DMS153 treated with DMSO at 0.1 percent for 48 hours (cell line): ENCODE results near the gene FAM162A.
A peak's percentile ranks its signal among the peaks of the same experiment; 100 is the strongest.

Experiments used
- DNase-seq: peaks from one replicate; lab custom pipeline; 2025; ENCODE audit not compliant: unreplicated experiment; lab: John Stamatoyannopoulos, UW

Gene FAM162A

DNA sequence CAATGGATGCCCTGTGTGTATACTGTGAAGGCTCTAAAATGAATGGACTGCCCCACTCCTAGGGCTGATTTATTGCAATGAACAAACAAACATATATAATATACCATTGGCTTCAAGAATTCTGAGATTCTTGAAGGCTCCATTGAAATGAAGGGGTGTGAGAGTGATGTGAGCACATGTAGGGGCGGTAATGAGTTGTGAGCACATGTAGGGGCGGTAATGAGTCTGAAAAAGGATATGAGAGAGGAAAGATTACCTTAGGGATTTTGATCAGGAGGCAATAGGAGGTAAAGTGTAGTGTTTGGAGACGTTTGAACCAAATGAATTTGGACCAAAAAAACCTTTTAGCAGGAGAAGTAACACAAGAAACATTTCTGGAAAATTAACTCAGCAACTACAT, 3.7 kb downstream of the FAM162A start:
- DNase-seq, result no peak

DNA sequence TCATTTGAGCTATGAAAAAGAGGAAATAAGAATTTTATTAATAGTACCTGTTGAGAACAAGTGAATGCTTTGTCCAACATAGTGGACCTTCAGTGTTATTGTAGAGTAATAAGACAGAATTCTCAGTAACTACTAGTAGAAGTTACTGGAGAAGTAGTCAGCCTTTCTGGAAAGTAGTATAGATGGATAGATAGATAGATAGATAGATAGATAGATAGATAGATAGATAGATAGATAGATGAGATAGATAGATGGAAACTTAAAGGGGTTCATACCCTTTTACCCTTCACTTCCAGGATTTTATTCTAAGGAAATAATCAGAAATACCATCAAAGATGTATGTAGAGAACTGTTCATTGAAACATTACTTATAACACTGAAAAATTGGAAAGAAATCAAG, 5.2 kb downstream of the FAM162A start:
- DNase-seq, result no peak

DNA sequence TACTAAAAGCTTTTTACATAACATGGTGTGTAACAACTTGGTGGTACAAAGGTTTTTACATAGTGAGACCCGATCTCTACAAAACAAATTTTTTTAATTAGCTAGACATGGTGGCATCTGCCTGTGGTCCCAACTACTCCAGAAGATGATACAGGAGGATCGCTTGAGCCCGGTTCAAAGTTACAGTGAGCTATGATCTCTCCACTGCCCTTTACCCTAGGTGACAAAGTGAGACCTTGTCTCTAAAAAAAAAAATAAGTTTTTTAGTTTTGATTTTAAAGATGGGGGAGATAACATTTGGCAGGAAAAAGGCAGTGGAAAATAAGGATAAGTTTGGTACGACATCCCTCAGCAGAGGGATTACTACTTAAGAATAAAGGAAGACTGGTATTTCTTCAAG, 5.9 kb downstream of the FAM162A start:
- DNase-seq, result no peak

DNA sequence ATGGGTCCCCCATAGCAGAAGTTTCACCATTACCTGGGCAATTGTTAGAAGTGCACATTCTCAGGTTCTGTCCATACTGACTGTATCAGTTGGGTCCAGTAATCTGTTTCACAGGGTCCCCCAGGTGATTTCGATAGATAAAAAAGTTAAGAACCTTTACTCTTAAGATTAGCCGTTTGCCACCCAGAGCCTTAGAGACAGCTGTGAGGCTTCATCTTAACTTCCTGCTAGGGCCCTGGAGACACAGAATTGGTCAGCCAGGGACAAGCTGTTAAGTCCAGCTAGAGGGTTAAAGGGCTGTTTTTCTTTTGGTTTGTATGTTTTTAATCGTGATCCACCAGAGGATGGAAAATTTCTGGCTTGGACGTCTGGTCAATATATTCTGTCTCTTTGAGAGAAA, 6.7 kb downstream of the FAM162A start:
- DNase-seq, result no peak

DNA sequence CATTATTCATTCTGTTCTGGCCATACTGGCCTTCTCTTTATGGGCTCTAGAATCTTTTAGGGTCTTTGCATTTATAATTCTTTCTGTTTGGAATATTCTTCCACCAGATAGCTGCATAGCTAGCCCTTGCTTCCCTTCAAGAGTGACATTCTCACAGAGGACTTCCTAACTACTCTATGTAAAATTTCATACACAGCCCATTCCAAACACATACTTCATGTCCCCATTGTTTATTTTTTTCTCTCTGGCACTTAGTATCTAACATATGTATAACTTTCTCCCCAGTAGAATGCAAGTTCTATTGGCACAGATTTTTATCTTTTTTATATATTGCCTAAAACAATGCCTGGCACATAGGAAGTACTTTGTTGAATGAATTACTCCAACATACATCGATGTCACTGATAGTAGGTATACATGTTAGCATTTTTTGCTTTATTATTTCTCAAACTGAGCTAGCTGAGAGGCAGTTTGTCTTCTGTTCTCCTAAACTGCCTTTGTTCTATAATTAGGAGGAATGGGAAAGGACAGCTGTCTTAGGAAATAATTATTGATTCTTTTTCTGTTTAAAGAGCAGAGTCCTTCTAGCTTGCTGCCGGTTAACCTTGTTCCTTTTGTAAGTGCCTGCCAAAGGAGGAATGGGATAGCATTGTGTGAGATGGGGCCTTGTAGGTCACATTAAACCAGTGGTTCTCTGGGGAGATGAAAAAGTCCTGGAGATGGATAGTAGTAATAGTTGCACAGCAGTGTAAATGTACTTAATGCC, 7.9 kb downstream of the FAM162A start:
- DNase-seq, result no peak

DNA sequence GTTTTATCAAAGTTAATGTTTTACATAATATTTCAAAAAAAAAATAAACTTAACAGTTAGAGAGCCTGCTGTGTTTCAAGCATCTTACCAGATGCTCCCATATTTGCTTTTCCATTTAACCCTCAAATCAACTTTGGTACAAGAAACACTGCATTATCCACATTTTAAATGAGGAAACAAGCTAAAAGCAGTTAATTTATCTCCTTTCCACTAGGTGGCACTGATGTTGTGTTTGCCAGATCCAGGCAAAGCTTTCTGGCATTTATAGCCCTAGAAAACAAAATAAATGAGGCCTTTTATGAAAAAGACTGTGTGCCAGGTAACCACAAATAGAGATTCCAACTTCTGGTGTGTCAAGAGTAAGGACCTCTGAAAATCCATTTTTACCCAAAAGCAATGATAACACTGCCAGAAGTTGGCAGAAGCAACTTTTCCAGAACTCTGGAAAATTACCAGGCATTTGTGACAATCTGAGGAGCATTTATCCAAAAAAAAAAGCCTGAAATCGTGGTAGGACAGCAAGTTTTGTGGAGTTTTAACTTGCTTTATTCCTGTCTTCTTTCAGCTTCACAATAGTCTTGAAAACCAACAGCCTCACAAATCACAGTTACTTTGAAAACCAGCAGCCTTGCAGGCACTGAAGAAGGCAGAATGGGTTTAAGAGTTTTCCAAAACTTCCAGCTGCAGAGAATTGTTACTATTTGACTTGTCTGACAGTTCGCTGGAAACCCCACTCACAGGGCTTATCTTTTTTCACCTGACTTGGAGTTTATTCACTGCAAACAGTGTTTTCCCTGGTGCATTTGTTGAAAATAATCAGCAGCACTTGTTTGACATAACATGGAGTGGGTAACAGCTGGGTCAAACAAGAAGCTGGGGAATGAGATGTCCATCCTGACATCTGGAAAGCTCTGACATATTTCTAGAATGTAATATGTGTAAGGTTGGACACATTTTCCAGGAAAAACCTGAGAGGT, 9.2 kb downstream of the FAM162A start:
- peak; percentile 23 for DNase-seq

DNA sequence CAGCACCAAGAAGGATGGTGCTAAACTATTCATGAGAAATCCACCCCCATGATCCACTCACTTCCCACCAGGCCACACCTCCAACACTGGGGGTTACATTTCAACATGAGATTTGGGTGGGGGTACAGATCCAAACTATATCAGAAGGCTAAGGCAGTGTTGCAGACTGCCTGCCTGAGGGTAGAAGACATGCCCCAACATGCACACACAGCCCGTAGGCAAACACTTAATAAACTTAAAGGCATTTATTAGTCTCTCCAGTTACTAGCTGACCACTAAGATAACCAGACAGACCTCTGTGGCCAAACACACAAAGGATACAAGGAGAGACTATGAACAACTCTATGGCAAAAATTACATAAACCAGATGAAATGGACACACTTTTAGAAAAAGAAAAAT, 10.2 kb downstream of the FAM162A start:
- no peak for DNase-seq

DNA sequence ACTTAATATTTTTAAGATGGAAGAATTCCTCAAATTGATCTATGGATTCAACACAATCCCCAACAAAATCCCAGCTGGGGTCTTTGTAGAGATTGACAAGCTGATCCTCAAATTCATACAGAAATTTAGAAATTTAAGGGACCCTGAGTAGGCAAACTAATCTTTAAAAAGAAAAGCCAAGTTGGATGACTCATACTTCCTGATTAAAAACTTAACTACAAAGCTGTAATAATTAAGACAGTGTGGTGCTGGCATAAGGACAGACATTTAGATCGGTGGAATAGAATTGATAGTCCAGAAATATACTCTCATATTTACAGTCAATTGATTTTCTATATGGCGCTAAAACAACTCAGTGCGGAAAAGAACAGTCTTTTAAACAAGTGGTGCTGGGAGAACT, 11.6 kb downstream of the FAM162A start:
- no peak for DNase-seq

DNA sequence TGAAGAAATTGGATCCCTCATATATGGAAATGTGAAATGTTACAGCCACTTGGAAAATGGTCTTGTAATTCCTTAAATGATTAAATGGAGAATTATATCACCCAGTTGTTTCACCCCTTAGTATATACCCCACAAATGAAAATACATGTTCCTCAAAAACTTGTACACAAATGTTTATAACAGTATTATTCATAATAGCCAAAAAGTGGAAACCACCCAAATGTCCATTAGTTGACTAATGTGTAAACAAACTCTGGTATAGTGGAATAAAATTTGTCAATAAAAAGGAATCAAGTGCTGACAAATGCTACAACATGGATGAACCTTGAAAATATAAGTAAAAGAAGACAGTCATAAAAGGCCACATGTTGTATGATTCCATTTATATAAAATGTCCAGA, 12.5 kb downstream of the FAM162A start:
- DNase-seq, result no peak

DNA sequence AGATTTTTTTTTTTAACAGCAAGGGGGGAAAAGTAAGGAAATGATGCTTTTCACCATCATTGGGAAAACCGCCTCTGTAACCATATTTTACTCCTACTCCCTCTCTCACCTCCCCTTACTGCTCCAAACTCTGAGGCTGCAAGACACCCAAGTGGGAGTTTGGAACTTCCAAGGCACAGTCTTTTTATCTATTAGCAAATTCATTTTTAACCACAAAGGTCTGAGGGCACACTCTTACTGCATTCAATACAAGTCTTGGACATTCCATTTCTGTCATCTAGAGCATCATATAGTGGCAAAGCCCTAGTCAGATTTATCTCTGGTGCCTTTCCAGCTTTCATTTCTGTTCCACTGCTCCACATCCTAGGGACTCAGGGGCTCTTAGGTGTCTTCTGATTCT, 13.2 kb downstream of the FAM162A start:
- DNase-seq, result no peak

DNA sequence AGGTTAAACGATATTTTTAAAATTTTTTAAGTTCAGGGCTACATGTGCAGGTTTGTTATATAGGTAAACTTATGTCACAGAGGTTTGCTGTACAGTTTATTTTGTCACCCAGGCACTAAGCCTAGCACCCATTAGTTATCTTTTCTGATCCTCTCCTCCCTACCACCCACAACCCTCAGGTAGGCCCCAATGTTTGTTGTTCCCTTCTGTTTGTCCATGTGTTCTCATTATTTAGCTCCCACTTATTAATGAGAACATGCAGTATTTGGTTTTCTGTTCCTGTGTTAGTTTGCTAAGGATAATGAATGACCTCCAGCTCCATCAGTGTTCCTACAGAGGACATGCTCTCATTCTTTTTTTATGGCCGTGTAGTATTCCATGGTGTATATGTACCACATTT, 14.9 kb downstream of the FAM162A start:
- no peak for DNase-seq

DNA sequence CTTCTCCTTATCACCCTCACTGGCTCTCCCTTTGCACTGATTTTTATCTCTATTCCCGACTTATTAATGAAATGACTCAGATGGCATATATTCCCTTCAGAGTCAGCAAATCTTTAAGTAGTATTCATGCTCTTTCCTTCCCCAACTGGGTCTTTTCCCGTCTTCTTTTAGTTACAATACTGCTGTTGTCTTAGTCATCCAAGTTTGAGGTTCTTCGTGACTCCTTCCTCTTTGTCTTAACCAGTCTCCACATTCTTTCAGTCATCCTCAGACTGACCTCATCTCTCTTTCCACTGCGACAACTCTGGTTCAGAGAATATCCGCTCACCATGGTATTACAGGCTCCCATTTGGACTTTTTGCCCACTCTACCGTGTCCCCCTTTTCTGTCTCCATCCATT, 19.5 kb downstream of the FAM162A start:
- no peak for DNase-seq

DNA sequence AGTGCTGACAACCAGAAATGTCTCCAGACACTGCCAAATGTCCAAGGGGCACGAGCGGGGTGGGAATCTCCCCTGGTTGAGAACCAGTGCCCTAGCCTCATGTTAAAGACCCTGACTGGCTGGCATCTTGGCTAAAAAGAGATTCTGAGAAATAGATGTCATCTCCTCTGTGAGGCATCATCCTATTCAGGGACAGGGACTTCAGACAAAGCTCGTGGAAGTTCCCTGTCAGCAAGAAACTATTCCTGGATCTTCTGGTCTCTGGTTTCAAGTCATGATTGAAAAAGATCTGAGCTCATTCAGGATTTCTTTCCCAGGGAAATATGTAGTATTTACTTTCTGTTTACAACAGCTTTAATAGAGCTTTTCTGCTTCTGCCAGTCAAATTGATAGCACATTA, 21.0 kb downstream of the FAM162A start:
- DNase-seq, result no peak

DNA sequence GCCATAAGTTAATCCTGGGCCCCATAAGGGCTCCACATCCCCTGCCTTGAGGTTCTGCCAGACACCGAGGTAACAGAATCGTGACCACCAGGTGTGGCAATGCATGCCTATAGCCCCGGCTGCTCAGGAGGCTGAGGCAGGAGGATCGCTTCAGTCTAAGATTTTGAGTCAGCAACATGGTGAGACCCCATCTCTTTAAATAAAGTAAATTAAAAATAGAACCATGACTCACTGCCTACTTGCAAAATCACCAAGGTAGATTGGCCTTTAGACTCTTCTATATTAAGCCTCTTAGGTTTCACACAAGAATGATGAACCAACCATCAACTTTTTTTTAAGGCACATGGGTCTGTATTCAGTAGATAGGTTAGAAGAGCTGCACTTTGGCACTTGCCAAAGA, 22.2 kb downstream of the FAM162A start:
- no peak for DNase-seq

DNA sequence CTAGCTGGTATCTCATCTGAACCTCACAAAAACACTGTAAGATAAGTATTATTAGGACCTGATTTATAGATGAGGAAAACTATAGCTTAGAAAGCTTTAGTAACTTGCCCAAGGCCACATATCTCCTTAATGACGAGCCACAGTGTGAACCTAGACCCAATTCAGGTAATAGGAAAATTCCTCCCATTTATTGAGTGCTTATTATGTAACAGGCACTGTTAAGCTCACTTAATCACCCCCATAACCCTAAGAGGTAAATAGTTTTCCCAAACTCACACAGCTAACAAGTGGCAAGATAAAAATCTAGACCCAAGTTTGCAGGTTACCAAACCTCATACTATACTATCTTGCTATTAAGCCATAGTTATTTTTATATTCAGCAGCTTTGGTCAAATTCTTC, 24.0 kb downstream of the FAM162A start:
- DNase-seq, result no peak

DNA sequence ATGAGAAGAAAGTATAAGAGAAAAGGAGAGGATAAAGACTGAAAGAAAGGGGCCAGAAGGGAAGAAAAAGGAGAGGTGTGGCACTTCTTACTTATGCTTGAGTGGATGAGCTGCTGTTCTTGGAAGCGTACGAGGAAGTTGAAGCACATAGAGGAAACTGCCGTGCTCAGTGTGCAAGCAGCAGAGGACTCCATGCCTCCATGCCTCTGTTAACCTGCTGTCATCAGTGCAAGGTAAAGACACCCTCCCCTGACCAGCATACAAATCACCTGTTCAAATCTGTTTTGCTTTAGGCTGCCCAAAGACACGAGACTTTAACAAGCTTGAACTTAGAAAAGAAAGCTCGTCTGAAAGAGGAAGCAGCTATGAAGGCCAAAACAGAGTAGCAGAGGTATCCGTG, 25.5 kb downstream of the FAM162A start:
- DNase-seq, result no peak

DNA sequence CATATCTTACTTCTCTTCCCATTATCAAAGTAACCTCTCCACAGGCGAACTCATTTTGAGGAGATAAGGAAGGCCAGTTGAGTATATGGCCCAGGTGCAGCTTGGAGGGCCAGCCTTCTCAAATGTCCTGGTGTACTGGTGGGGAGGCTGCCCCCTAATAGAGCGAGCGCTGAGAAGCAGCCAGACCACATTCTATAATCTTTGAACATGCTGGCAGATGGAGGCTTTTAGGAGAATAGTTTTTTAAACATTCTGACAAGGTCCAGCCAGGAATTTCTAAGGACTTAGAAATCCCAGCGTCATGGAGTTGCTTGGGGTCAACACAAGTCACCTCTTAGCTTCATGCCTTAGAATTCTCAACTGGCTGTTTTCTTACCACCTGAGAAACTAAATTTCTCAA, 26.1 kb downstream of the FAM162A start:
- no peak for DNase-seq

DNA sequence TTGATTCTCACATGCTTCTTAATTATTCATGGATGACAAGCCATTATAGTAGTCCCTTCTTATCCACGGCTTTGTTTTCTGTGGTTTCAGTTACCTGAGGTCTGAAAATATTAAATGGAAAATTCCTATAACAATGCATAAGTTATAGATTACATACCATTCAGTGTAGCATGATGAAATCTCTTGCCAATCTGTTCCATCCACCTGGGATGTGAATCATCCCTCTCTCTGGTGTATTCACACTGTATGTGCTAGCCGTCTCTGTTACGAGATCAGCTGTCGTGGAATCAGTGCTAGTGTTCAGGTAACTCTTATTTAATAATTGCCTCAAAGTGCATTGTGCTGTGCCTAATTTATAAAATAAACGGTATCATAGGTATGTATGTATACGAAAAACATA, 26.7 kb downstream of the FAM162A start:
- DNase-seq, result no peak

DNA sequence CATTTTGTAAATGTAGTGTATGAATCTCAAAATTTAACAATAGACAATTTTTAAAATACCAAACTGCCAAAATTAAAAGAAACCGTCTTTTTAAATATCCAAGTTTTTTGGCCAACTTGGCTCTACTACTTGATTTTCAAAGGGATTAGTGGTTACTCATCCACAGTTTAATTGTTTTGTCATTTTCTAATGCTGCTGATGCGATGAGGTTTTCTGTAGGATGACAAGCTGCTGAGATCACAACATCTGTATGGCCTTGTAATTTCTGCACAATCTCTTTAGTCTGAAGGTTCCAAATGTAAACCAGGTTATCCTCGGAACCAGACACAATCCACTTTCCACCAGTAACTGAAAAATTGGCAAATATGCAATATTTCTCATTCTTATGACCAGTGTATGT, 30.4 kb downstream of the FAM162A start:
- DNase-seq, result no peak

DNA sequence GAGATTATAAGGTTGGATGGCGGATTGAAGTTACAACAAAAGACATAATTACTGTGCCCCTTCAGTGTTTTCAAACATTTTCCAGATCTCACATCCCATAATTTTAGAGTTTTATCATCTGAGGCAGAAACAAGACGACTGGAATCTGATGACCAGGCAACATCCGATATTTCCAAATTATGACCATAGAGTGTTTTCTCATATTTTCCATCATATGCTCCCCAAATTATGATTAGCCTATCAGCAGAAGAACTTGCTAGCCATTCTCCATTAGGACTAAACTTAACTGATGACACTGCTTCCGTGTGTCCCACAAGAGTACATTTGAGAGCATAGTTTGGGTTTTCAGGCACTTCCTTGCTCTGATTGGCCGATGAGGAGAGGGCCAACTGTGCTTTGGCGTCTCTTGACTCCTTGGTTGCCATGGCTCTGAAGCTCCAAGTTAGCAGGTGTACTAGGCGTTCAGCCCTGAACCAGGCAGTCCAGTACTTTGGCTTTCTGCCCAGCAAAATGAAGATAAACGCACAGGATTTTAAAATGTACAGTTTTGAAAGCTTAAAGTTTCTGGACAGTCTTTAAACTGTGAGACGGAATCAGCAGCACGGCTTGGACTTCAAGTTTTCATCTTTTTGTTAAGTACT, 31.2 kb downstream of the FAM162A start:
- no peak for DNase-seq

DNA sequence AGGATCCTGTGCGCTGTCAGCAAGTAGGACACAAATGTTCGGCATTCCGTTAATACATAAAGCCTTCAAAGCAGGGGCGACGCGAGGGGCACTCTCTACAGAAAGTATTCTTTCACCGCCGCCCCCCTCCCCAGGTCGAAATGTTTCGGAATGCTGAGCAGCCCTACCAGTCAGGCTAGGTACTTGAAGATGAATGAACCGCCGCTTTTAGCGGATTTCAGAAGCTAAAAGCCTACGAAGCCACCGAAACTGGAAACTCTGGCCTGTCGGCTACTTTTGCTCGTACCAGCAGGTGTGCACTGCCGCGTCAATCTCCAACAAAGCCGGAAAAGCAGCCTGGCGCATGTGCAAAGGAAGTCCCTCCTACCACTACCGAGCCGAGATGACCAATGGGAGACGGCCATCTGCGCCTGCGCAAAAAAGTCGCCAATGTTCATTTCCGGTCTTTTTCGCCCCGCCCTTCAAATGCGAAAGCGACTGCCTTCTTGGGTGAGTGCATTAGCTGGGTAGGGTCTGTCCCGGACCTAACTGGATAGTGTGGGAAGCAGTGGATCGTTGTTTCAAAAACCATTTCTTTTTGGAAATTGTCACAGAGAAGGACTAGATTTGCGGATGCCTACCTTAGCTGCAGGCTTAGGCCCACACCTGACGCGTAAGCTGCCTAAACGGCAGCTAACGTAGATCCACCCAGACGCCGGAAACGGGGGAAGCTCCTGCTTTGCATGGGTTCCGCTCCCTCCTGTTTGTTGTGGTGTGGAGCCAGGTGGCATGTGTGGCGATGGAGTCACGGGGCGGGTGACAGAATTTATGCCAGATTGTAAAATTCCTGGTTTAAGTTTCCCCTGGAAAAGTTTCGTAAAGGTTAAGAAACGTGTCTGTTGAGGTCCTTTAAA, 32.0 kb downstream of the FAM162A start, which contains the start of gene WDR5B:
TSS of gene WDR5B (minus strand) at position 301 of the 893 bp plus-strand sequence. CDS start 534 bp downstream, outside the sequence.
- DNase-seq, result no peak
